ENCODE results near the gene TIE1.

GRCh38 chr1:43274125-43274803 is 26.5 kb upstream of the TIE1 start:
- TF ChIP-seq CTCF (conservative IDR thresholded peaks at IDR 0.05; ENCODE audit: low read depth, low read length) (no peak), EZH2 (IDR thresholded peaks at IDR 0.05; ENCODE audit: borderline replicate concordance, low read depth, low read length, poor library complexity, severe bottlenecking) (no peak)
